Mesangial cell (primary cell): ENCODE results near the gene GLUD1. TPM values are rescaled to one million over a fixed set of nuclear protein-coding genes. Genes with fewer than 3 reads are reported as not detected.

Experiments
- total RNA-seq: library from RNA; depleted of rRNA; stranded (reverse); fragments of >200 nt; gene quantifications from 2 replicates; pipeline ENCODE4 v1.2.3, GENCODE V29; 2015

Gene GLUD1
- 101 and 112 TPM in 2 replicates for total RNA-seq

DNA sequence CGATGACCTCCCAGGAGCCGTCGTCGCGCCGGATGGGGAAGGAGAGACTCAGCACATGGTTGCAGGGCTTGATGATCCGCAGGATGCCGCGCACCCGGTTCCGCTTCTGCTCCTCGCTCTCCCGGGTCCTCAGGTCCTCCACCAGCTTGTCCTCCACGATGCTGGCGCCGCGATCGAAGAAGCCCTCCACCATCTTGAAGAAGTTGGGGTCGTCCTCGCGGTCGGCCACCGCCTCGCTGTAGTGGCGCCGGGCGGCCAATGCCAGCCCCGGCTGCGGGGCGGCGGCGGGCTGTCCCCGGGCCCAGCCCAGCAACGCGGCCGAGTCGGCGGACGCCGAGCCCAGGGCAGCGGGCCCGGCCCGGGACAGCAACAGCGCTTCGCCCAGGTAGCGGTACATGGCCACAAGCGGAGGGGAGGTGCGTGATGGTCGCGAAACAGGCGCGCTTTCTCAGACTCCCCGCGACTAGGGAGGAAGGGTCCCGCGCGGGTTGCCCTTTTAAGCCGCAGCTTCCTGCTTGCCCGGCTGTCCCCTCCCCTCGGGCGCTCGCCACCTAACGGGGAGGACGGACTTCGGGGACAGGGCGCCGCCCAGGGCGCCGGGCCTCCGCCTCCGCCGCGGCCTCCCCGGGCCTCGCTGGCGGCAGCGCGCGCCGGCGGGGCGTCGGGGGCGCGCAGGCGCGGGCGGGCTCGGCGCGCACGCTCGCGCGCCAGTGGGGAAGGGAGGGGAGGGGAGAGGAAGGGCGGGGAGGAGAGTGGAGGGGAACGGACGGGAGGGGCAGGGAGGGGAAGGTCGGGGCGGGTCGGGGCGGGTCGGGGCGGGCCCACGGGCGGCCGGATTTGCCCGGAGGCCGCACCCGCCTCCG, at the start of gene GLUD1, which contains the start of gene SHLD2:
Gene GLUD1, minus strand, starts transcription at position 471 of the 863 bp plus-strand sequence. Its CDS starts 74 bp downstream, at position 397.
Gene SHLD2, plus strand, starts transcription at position 834 of the 863 bp plus-strand sequence. CDS start 56,149 bp downstream, outside the sequence.

DNA sequence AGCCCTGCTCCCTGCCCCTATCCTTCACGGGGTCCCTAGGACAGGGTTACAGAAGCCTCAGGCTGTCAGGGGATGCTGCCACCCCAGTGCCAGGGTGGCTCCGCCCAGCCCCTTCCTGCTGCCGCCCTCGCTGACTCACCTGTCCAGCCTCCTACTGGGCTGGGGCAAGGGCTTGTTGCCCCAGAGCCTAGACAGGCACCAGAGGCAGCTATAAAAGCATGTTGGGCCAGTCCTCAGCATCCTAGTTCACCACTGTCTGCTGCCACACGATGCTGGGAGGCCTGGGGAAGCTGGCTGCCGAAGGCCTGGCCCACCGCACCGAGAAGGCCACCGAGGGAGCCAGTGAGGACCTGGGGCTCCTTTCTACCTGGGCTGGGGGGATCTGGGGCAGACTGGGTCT, 74.6 kb downstream of the GLUD1 start, which contains the start of gene FAM25A:
Gene FAM25A, plus strand, starts transcription at position 239 of the 400 bp plus-strand sequence. Its CDS starts 31 bp downstream, at position 270.

Other genes starting within 250 kb of the GLUD1 start
- gene MMRN2, start 137.2 kb downstream of the GLUD1 start, total RNA-seq = 0.13 and 0.16 TPM in 2 replicates
- gene SNCG, start 136.2 kb downstream of the GLUD1 start, total RNA-seq = 2.0 and 8.6 TPM in 2 replicates
- gene ADIRF, start 126.4 kb downstream of the GLUD1 start, total RNA-seq = 0.33 and 0.63 TPM in 2 replicates
- not detected in 2 replicates for gene FAM25A, start 74.5 kb downstream of the GLUD1 start, total RNA-seq
- gene SHLD2, start 363 bp upstream of the GLUD1 start, total RNA-seq = 12.5 and 20.7 TPM in 2 replicates
- gene NUTM2A, start 130.6 kb upstream of the GLUD1 start, total RNA-seq = 0.49 and 0.76 TPM in 2 replicates